ENCODE results near the gene LARP4.
"Not testable (repeated sequence)": the region's sequence is repeated elsewhere in the genome, so short reads cannot be mapped to it uniquely, and the experiment has no call there.

The LARP4 gene

DNA sequence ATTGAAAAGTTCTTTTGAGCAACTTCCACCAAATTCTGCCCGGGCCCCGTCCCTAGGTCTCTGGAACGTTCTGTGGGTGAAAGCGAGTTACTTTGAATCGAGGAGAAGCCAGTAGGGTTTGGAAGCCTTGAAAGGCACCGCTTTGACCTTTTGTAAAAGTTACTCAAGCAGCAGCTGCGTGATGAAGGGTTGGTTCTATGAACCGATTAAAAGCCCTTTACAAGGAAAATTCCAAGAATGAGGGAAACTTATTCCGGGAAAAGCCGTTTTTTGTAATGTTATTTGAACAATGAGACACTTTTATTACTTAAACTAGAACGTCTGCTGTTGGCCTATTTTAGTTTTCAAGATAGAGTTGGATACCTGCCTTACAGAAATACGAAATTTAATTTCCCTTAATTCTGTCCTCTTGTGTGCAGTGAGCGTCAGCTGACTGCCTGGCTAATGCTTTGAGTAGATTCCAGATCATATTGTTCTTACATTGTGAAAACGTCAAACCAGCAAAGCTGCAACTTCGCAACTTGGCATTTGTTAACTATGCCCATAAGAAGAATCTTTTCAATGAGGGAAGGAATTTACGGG, 906 bp downstream of the LARP4 start:
- peak; percentile 21 for DNase-seq (ENCODE audit: low spot score)

DNA sequence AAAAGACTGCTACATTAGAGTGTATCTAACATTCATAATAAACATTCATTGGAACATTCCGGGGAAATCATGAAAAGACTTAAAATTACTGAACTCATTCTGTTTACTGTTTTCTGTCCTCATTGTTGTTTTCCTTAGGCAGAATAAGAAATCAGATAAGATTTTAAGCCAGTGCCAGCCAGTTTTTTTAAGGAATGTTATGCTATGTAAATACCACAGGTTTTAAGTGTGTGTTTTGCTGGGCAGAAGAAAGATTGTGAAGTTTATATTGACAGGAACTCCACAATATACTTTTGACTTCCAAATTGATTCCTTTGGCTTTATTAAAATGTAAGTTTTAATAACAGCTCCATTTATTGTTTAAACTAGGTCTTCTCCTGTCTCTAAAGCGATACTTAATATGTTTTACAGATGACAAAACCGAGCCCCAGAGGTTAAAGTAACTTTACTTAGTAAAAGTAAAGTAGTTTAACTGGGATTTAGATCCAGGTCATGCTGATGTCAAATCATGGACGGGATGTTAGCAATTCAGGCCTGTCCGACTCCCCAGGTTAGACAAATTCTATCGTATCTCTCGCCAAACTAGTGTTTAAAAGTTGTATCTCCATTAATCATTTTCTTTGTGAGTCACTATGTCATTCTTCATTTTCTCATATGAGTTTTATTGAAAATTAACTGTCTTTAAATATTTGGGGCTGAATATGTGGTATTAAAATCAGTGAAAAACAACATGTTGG, 1.7 kb downstream of the LARP4 start:
- DNase-seq (ENCODE audit: low spot score): no peak

DNA sequence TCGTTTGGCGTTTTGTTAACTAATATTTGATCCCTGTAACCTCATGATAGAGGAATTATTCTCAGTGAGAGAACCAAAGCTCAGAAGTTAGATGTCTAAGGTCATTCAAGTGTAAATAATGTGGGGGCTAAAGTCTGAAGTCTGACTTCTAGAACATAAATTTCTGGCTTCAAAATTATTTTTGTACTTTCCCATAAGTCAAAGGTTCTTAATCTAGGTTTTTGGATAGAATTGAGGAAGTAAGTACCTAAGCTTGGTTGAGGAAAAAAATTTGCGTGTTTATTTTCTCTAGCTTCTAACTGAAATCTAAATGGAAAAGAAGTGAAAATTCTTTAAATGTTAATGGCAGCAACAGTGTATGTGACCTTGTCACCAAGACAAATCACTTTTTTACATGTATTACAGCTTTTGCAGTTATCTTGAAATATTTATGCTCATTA, 2.3 kb downstream of the LARP4 start:
- DNase-seq (ENCODE audit: low spot score): no peak

DNA sequence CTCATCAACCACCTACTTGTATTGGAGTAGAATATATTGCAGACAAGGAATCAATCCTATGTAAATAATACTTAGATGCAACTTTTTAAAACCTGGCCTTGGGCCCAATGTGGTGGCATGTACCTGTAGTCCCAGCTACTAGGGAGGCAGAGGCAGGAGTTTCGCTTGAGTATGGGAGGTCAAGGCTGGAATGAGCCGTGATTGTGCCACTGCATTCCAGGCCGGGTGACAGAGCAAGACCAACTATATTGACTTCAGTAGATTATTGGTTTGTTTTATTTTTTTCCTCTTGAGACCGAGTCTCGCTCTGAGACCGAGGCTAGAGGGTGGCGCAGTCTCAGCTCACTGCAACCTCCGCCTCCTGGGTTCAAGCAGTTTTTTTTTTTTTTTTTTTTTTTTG, 3.6 kb downstream of the LARP4 start:
- DNase-seq (ENCODE audit: low spot score): no peak

DNA sequence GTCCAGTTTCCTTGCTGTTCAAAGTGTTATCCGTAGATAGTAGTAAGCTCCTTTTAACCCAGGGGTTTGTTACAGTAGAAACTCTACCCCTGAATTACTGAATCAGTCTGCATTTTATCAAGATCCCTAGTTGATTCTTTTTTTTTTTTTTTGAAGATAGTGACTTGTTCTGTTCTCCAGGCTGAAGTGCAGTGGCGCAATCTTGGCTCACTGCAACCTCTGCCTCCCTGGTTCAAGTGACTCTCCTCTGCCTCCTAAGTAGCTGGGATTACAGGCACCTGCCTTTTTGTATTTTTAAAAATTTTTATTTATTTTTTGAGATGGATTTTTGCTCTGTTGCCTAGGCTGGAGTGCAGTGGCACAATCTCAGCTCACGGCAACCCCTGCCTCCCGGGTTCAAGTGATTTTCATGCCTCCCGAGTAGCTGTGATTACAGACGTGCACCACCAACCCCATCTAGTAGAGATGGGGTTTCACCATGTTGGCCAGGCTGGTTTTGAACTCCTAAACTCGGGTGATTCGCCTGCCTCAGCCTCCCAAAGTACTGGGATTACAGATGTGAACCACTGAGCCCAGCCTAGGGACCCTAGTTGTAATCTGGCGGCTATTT, 10.5 kb downstream of the LARP4 start:
- DNase-seq (ENCODE audit: low spot score): no peak

DNA sequence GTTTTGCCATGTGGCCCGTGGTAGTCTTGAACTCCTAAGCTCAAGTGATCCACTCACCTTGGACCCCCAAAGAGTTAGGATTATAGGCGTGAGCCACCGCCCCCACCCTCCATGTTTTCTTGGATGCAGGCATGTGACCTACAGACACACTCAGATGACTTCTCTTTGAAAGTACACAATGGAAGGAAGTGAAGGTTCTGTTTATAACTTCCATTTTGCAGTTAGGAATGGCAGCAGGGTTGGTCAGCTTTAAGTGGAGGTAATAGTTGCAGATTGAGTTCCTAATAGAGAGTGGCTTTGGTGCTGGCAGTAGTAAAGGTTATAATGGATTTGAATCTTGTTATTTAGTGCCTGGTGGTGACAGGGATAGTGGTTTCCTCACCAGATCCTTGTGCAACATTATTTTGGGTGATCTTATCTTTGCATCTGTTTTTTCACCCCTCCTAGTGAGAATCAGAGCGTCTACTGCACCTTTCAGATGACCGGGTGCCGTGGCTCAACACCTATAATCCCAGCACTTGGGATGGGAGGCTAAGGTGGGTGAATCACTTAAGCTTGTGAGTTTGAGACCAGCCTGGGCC, 15.3 kb downstream of the LARP4 start:
- DNase-seq (ENCODE audit: low spot score): no peak

DNA sequence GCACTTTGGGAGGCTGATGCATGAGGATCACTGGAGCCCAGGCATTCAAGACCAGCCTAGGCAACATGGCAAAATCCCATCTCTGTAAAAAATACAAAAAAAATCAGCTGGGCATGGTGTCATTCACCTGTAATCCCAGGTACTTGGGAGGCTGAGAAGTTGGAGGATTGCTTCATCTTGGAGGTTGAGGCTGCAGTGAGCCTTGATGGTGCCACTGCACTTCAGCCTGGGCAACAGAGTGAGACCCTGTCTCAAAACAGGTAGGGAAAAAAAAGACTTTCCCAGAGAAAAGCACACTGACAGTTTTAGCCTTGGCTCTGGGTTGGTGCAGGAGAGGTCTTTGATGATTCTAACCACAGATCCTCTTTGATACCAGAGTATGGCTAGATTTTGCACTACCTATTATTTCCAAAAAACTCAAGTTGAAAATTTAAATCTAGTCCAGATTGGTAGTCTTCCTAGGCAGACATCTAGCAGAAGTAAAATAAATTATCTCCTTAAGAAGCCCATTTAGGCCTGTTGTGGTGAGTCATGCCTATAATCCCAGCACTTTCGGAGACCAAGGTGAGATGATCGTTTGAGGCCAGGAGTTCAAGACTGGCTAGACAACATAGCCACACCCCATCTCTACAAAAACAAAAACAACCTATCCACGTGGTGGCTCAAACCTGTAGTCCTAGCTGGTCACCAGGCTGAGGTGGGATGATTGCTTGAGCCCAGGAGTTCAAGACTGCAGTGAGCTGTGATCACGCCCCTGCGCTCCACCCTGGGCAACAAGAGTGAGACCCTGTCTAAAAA, 18.6 kb downstream of the LARP4 start:
- DNase-seq (ENCODE audit: low spot score): no peak

DNA sequence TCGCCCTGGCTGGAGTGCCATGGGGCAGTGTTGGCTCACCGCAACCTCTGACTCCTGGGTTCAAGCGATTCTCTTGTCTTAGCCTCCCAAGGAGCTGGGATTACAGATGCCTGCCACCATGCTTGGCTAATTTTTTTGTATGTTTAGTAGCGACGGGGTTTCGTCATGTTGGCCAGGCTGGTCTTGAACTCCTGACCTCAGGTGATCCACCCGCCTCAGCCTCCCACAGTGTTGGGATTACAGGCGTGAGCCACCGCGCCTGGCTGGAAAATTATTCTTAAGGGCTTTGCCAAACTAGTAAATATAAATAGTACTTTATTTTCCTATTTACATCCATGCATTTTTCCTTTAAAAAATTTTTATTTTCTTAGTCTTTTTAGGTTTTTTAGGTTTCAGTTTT, 22.2 kb downstream of the LARP4 start:
- DNase-seq (ENCODE audit: low spot score): not testable (repeated sequence)

GRCh38 chr12:50423342-50423741, 22.7 kb downstream of the LARP4 start:
- DNase-seq (ENCODE audit: low spot score): not testable (repeated sequence)

DNA sequence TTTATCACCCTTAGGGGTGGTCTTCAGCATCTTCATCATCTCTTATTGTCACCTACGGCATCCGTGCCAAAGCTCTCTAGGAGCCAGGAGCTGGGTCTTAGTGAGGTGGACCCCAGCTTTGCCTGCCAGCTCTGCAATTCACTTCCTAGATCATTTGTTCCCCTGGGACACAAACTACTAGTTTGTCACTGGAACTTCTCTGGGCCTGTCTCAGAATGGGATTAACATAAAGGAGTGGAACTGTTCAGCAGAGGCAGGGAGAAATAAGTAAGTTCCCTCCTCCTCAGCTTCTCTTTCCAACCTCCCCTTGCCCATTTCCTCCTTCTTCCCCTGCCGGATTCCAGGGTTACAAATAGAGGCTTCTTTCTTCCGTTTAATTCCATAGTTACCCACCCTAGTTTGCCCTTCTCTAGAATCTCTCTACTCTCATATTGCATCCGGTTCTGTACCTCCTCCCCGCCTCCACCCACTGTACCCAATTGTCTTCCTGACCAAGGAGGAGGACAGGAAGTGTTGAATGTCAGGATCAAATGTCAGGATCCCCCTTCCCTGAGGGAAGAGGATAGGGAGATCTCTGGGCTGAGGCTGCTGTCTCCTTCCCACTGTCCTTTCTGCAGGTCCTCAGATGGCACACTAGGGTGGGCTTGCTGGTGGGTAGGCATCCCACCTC, 25.0 kb downstream of the LARP4 start:
- DNase-seq (ENCODE audit: low spot score): no peak

DNA sequence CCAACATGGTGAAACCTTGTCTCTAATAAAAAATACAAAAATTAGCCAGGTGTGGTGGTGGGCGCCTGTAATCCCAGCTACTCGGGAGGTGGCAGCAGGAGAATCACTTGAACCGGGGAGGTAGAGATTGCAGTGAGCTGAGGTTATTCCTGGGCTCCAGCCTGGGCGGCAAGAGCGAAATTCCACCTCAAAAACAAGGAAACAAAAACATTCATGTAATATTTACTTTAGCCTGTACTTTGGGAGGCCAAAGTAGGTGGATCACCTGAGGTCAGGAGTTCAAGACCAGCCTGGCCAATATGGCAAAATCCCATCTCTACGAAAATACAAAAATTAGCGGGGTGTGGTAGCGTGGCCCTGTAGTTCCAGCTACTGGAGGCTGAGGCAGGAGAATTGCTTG, 31.0 kb downstream of the LARP4 start:
- DNase-seq (ENCODE audit: low spot score): not testable (repeated sequence)

GRCh38 chr12:50440288-50440687, 39.6 kb downstream of the LARP4 start:
- no peak for DNase-seq (ENCODE audit: low spot score)

DNA sequence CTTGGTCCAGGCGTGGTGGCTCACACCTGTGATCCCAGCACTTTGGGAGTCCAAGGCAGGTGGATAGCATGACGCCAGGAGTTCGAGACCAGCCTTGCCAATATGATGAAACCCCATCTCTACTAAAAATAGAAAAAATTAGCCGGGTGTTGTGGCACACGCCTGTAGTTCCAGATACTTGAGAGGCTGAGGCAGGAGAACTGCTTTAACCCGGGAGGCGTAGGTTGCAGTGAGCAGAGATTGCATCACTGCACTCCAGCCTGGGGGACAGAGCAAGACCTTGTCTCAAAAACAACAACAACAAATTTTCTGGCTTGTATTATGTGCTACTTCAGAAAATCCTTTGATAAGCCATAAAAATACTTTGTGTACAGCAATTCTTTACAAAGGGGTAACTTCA, 41.1 kb downstream of the LARP4 start:
- DNase-seq (ENCODE audit: low spot score): no peak

DNA sequence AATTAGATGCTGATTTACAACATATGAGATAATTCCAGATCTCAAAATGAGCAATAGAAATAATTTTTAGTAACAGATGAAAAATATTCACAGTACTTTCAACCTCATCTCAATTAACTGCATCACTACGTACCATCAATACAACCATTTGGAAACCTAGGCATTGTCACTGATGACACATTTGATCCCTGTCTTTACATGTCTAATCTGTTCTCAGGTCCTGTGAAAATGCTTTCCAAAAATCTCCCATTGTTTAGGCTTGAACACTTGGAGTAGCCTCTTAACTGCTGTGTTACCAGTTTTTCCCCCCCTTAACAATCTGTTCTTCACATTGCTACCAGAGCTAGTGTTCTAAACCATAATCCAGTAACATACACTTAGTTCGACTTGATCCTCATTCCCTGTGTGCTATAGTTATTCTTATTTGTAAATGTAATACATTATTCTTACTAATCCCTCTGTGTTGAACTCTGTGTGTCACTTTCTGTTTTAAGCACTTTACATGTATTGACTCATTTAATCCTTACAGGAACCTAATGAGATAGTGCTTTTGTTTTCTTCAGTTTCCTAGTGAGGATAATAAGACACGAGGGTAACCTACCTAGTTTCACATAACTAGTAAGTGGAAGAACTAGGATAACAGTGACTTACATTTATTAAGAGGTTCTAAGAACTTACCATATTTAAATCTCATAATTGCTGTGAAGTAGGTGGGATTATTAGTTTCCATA, 41.7 kb downstream of the LARP4 start:
- DNase-seq (ENCODE audit: low spot score): no peak

- DNase-seq (ENCODE audit: low spot score): not testable (repeated sequence)
Measured at GRCh38 chr12:50449671-50450070, 49.0 kb downstream of the LARP4 start.

GRCh38 chr12:50452795-50453194, 52.1 kb downstream of the LARP4 start:
- no peak for DNase-seq (ENCODE audit: low spot score)

- DNase-seq (ENCODE audit: low spot score): no peak
Measured at GRCh38 chr12:50453872-50454271, 53.2 kb downstream of the LARP4 start.

DNA sequence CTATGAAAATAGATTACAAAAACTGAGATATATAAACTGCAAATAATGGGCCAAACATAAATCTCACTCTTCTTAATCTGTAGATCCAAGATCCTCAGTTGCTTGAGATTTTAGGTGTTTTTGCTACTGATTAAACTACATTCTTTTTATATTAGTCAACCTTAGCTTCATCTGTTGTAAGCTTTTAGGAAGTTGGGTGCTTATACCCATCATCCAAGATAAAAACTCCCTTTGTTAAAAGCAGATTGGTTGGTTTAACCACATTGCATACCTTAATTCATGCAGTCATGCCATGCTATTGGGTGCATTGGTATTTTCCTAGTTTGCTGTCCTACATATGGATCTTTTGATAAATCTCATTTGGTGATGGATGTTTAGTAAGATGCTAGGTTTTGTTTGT, 57.9 kb downstream of the LARP4 start:
- DNase-seq (ENCODE audit: low spot score): peak; percentile 16

DNA sequence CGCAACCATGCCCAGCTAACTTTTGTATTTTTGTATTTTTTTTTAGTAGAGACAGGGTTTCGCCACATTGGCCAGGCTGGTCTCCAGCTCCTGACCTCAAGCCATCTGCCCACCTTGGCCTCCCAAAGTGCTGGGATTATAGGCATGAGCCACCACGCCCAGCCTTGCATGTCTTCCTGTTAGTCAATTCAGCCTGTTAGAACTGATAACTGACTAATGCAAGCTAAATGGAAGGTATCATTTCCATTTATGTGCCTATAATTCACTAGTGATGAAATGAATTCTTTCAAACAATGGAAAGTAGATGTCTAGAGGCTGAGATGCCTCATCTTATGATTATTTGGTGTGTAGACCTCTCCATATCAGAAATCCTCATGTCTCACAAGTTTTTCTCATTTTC, 66.8 kb downstream of the LARP4 start:
- no peak for DNase-seq (ENCODE audit: low spot score)

- DNase-seq (ENCODE audit: low spot score): no peak
Measured at GRCh38 chr12:50477241-50477832, 76.7 kb downstream of the LARP4 start.

DNA sequence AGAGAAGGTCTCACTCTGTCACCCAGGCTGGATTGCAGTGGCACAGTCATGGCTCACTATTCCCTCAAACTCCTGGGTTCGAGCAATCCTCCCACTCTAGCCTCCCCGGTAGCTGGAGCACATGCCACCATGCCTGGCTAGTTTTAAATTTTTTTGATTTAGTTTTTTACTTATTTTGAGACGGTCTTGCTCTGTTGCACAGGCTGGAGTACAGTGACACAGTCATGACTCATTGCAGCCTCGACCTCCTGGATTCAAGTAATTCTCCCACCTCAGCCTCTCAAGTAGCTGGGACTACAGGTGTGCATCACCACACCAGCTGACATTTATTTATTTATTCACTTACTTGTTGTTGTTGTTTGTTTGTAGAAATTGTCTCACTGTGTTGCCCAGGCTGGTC, 81.9 kb downstream of the LARP4 start:
- DNase-seq (ENCODE audit: low spot score): no peak
